Endothelial cell of umbilical vein (primary cell): Measurements from ENCODE around the gene EYS. TPM values are rescaled to one million over a fixed set of nuclear protein-coding genes. Genes with fewer than 3 reads are reported as not detected.

Source experiments
- BruUV-seq: library from RNA; stranded (reverse); fragments of 400-500 nt; replicated peaks from 2 replicates; lab custom pipeline; 2021; lab: Mats Ljungman, UMichigan
- CTCF ChIA-PET: fragments of 300-600, 350-600 bp; sonication (Branson Sonifier 250); formaldehyde crosslinking; loops from one replicate; lab custom pipeline; 2021; ENCODE audit warnings: antibody characterized with exemption, inconsistent platforms; lab: Charles Lee
- POLR2A ChIA-PET: fragments of 300-600, 350-600 bp; sonication (Branson Sonifier 250); formaldehyde crosslinking; loops from one replicate; lab custom pipeline; 2021; ENCODE audit warnings: antibody characterized with exemption, inconsistent platforms; lab: Charles Lee
- DNase-seq: peaks from one replicate; pipeline ENCODE4 v3.0.0-alpha.2; 2011; ENCODE audit warnings: low read depth, low spot score
- FAIRE-seq: peaks from 2 replicates; lab custom pipeline; 2011; peaks lifted over from hg19 to GRCh38; lab: Jason Lieb, UNC
- H2AFZ ChIP-seq: 2 replicates; pipeline ENCODE4 v1.6.0; 2012; ENCODE audit warnings: low read depth, low read length, control low read depth, inconsistent platforms
- H3K27ac ChIP-seq: 2 replicates; pipeline ENCODE4 v1.5.1; 2011; ENCODE audit warnings: low read depth, mild to moderate bottlenecking, control low read depth, low read length, moderate library complexity; ENCODE audit not compliant: insufficient read depth
- H3K27me3 ChIP-seq, 2 experiments: 2 replicates each; pipeline versions ENCODE4 v1.6.0 to v1.6.1; 2011; ENCODE audit warnings: low read length in 2 of 2, mixed read lengths in 1 of 2; ENCODE audit not compliant: control insufficient read depth in 2 of 2, insufficient read depth in 2 of 2
- H3K36me3 ChIP-seq, 2 experiments: 2 replicates in 1 of 2; 3 replicates in 1 of 2; pipeline ENCODE4 v1.5.1; 2011; ENCODE audit warnings: low read length in 2 of 2, mild to moderate bottlenecking in 1 of 2, moderate library complexity in 1 of 2; ENCODE audit not compliant: control insufficient read depth in 2 of 2, insufficient read depth in 2 of 2; ENCODE audit errors: extremely low read depth in 1 of 2
- H3K4me1 ChIP-seq: 3 replicates; pipeline ENCODE4 v1.5.1; 2011; ENCODE audit warnings: mild to moderate bottlenecking, low read length; ENCODE audit not compliant: control insufficient read depth, insufficient read depth; ENCODE audit errors: extremely low read depth
- H3K4me2 ChIP-seq: 2 replicates; pipeline ENCODE4 v1.6.1; 2011; ENCODE audit warnings: low read length, control low read depth, mixed read lengths; ENCODE audit not compliant: insufficient read depth
- H3K4me3 ChIP-seq, 3 experiments: fragments of 200-600 bp in 1 of 3; sonication (generic), shearing (Covaris generic) in 1 of 3; replicated peaks in 1 of 3; 2 replicates each; pipeline ENCODE4 v1.5.1; 2011 to 2016; ENCODE audit warnings: control low read depth in 3 of 3, low read length in 3 of 3, mild to moderate bottlenecking in 2 of 3, inconsistent platforms in 1 of 3, low read depth in 1 of 3, moderate library complexity in 1 of 3; ENCODE audit not compliant: insufficient read depth in 1 of 3
- H3K79me2 ChIP-seq: 2 replicates; pipeline ENCODE4 v1.6.0; 2012; ENCODE audit warnings: low read length, inconsistent platforms; ENCODE audit not compliant: control insufficient read depth, insufficient read depth
- H3K9ac ChIP-seq: replicated peaks from 2 replicates; pipeline ENCODE3; 2011; ENCODE audit warnings: low read length, control low read depth; ENCODE audit not compliant: insufficient read depth; ENCODE audit errors: extremely low read depth
- H3K9me1 ChIP-seq: replicated peaks from 3 replicates; pipeline ENCODE4 v1.6.0; 2011; ENCODE audit warnings: mild to moderate bottlenecking, low read length; ENCODE audit not compliant: control insufficient read depth, insufficient read depth; ENCODE audit errors: extremely low read depth
- H3K9me3 ChIP-seq: replicated peaks from 2 replicates; pipeline ENCODE4 v1.5.1; 2012; ENCODE audit warnings: low read length, inconsistent platforms; ENCODE audit not compliant: control insufficient read depth, insufficient read depth
- H4K20me1 ChIP-seq: replicated peaks from 2 replicates; pipeline ENCODE3; 2011; ENCODE audit warnings: mild to moderate bottlenecking, low read length; ENCODE audit not compliant: control insufficient read depth, insufficient read depth; ENCODE audit errors: extremely low read depth
- EZH2 ChIP-seq: IDR thresholded peaks from 2 replicates; pipeline ENCODE4 v1.6.1; 2012; ENCODE audit warnings: borderline replicate concordance, low read depth, mild to moderate bottlenecking, moderate library complexity, low read length, inconsistent platforms; ENCODE audit not compliant: severe bottlenecking
- FOS ChIP-seq: IDR thresholded peaks from 2 replicates; pipeline ENCODE4 v1.6.1; 2011; ENCODE audit warnings: mild to moderate bottlenecking, low read length, moderate library complexity, borderline replicate concordance; ENCODE audit not compliant: insufficient read depth
- GATA2 ChIP-seq: IDR thresholded peaks from 2 replicates; pipeline ENCODE4 v1.7.0; 2011; ENCODE audit warnings: low read depth, mild to moderate bottlenecking, moderate library complexity, mixed read lengths, low read length; ENCODE audit not compliant: insufficient read length, insufficient read depth
- MYC ChIP-seq: IDR thresholded peaks from one replicate; pipeline ENCODE4 v1.6.1; 2011; ENCODE audit warnings: mild to moderate bottlenecking, low read depth, low read length
- POLR2A ChIP-seq: IDR thresholded peaks from 2 replicates; pipeline ENCODE4 v1.6.1; 2012; ENCODE audit warnings: low read depth, mild to moderate bottlenecking, control low read depth, low read length
- dilution Hi-C: fragments of 300-500 bp; cut with MboI; formaldehyde crosslinking; loops from one replicate; pipeline ENCODE4 v1.15.0; 2019; ENCODE audit warnings: low sequenced_read_pairs; ENCODE audit not compliant: extremely low pct_ligation_motif_present
- intact Hi-C: fragments of 100-400 bp; cut with micrococcal nuclease; formaldehyde crosslinking; loops from one replicate; pipeline ENCODE4 v1.10.0; 2022
- polyA plus RNA-seq, 4 experiments: library from polyadenylated mRNA; depleted of rRNA in 3 of 4; stranded (reverse) in 3 of 4; unstranded in 1 of 4; fragments of >200 nt; gene quantifications; 2 replicates each; pipeline versions ENCODE4 v1.2.1 to v1.2.3, GENCODE V29; 2011 to 2012; ENCODE audit warnings: missing spikeins in 1 of 4
- total RNA-seq: library from RNA; stranded (reverse); gene quantifications from 2 replicates; pipeline ENCODE4 v1.2.3, GENCODE V29; 2021
- TF ChIP-seq, protein P1 (sequence below), 2 donors: IDR thresholded peaks; 1 replicate in 1 of 2; 2 replicates in 1 of 2; pipeline ENCODE4 v1.5.1; 2011; ENCODE audit warnings: low read length in 2 of 2, mild to moderate bottlenecking in 2 of 2, moderate library complexity in 2 of 2, control low read depth in 1 of 2, inconsistent platforms in 1 of 2, low read depth in 1 of 2; ENCODE audit not compliant: insufficient read depth in 1 of 2; ENCODE audit errors: extremely low read depth in 1 of 2
- TF ChIP-seq, protein P2 (sequence below): IDR thresholded peaks from 2 replicates; pipeline ENCODE4 v1.6.1; 2011; ENCODE audit not compliant: insufficient read depth, insufficient read length

The EYS gene
- total and polyA plus RNA-seq, 2 donors (not counting 3 experiments of a cell fraction or from before 2014, with no cell fraction given), result 0.01 to 0.27 TPM

DNA sequence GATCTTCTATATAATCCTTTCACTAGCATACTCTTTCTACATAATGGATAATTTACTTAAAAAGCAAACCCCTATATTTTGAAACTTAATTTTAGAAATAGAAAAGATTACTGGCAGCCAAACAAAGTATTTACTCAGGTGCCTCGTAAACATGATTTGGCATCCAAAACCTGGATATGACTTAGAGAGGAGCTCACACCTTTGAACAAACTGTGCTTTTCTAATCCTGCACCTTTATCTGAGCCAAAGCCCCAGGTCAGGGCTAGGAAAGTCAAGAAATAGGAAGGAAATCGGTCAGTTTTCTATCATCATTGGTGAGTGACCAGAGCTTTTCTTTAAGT lies 1900.5 kb downstream of the EYS start:
- no peaks in the 10 kb centered on the region for H3K9me1 ChIP-seq
- TF ChIP-seq, protein P1, sequence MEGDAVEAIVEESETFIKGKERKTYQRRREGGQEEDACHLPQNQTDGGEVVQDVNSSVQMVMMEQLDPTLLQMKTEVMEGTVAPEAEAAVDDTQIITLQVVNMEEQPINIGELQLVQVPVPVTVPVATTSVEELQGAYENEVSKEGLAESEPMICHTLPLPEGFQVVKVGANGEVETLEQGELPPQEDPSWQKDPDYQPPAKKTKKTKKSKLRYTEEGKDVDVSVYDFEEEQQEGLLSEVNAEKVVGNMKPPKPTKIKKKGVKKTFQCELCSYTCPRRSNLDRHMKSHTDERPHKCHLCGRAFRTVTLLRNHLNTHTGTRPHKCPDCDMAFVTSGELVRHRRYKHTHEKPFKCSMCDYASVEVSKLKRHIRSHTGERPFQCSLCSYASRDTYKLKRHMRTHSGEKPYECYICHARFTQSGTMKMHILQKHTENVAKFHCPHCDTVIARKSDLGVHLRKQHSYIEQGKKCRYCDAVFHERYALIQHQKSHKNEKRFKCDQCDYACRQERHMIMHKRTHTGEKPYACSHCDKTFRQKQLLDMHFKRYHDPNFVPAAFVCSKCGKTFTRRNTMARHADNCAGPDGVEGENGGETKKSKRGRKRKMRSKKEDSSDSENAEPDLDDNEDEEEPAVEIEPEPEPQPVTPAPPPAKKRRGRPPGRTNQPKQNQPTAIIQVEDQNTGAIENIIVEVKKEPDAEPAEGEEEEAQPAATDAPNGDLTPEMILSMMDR (IDR thresholded peaks at IDR 0.05; ENCODE audit: extremely low read depth in 1 of 2, insufficient read depth in 1 of 2, low read depth in 1 of 2, low read length in 2 of 2), result no peak
- TF ChIP-seq GATA2, result peak; percentile 19
- no peak for TF ChIP-seq EZH2
- no peak for TF ChIP-seq POLR2A
- TF ChIP-seq FOS, result no peak
- no peak for TF ChIP-seq MYC
- TF ChIP-seq, protein P2, sequence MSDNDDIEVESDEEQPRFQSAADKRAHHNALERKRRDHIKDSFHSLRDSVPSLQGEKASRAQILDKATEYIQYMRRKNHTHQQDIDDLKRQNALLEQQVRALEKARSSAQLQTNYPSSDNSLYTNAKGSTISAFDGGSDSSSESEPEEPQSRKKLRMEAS, result no peak
- H3K36me3 ChIP-seq, result no peaks in the 10 kb centered on the region
- FAIRE-seq (peak; percentile 64), DNase-seq (no peak)
- peak overlapping the region in 2 of 3 experiments; percentile 4 to 41 for H3K4me3 ChIP-seq
- ChIA-PET POLR2A (interaction anchor here (1.3 kb wide), 1 partner anchor 455 kb away, joined by 3 read pairs; no protein-coding TSS in a partner anchor), CTCF (interaction anchor here (1.0 to 7.8 kb wide), 6 partner anchors 8 to 456 kb away, joined by 3 to 183 read pairs (median 9); no protein-coding TSS in a partner anchor)
- peak overlapping the region; percentile 99 for H3K4me2 ChIP-seq
- no peaks in the 10 kb centered on the region for H3K9me3 ChIP-seq
- H2AFZ ChIP-seq, result no peak overlapping the region
- H3K27me3 ChIP-seq, result no peaks in the 10 kb centered on the region
- intact Hi-C loops (loop anchor here (2.0 kb wide), 2 partner anchors 98 to 170 kb away; no protein-coding TSS in a partner anchor), dilution Hi-C loops (no loop called here)
- H3K9ac ChIP-seq, result peak overlapping the region; percentile 73
- peak overlapping the region; percentile 88 for H3K27ac ChIP-seq
- BruUV-seq, result no TSS peak
- H3K79me2 ChIP-seq, result no peaks in the 10 kb centered on the region
- no peaks in the 10 kb centered on the region for H4K20me1 ChIP-seq
- H3K4me1 ChIP-seq, result peaks cover 44% of the 10 kb centered on the region
